T-helper 2 cell treated with Interferon-gamma antibody and Interleukin-4, amounts not matched to agents 5 μg/mL and 100 μg/mL, for 36 hours (primary cell): Measurements from ENCODE around the gene DYRK2.
"Not testable (repeated sequence)": the region's sequence is repeated elsewhere in the genome, so short reads cannot be mapped to it uniquely, and the experiment has no call there.

Experiments used
- DNase-seq: peaks from one replicate; pipeline ENCODE4 v3.0.0; 2021; ENCODE audit warnings: low spot score
- H3K27ac Mint-ChIP-seq: one replicate; pipeline ENCODE4 v1.8.0; 2021; ENCODE audit warnings: mild to moderate bottlenecking, mixed read lengths
- H3K27me3 Mint-ChIP-seq: one replicate; pipeline ENCODE4 v1.8.0; 2021; ENCODE audit warnings: low read depth, mixed read lengths
- H3K36me3 Mint-ChIP-seq: one replicate; pipeline ENCODE4 v1.8.0; 2021; ENCODE audit warnings: low read depth, mixed read lengths
- H3K4me1 Mint-ChIP-seq: one replicate; pipeline ENCODE4 v1.8.0; 2021; ENCODE audit warnings: low read depth, mixed read lengths
- H3K4me3 Mint-ChIP-seq: one replicate; pipeline ENCODE4 v1.8.0; 2022; ENCODE audit warnings: mild to moderate bottlenecking, moderate library complexity, mixed read lengths
- H3K9me3 Mint-ChIP-seq: one replicate; pipeline ENCODE4 v1.8.0; 2021; ENCODE audit warnings: mixed read lengths

Gene DYRK2

DNA sequence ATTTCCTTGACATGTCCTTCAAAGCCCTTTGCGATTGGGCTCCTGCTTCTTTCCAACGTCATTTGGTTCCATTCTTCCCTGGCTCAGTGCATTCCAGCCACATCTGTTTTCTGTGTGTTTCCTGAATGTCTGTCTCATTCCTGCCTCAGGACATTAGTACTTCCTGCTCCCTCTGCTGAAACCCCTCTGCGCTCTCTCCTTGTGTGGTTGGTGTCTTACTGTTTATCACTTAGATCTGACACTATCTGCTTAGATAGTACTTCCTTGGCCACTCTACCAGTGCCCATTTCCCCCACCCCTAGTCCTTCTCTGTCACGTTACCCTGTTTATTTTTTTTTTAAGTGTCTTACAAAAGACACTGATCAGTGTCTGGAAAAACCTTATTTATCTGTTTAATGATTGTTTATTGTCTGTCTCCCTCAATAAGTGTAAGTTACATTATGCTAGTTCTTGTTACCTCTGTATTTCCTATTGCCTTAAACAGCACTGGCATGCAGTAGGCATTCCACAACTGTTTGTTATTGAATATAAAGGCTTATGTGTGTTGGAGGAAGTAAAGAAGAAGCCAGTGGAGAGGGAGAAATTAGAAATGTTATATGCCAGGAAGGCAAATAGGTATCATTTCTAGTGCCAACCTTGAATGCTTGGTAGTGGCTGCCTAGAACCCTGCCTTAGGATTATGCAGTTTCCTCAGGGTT lies 21.5 kb downstream of the DYRK2 start:
- Mint-ChIP-seq H3K27ac (no peak overlapping the region), H3K9me3 (peaks cover 30% of the 10 kb centered on the region), H3K27me3 (no peaks in the 10 kb centered on the region), H3K4me1 (peaks cover 17% of the 10 kb centered on the region), H3K4me3 (no peak overlapping the region), H3K36me3 (peaks cover 25% of the 10 kb centered on the region)
- DNase-seq, result no peak

DNA sequence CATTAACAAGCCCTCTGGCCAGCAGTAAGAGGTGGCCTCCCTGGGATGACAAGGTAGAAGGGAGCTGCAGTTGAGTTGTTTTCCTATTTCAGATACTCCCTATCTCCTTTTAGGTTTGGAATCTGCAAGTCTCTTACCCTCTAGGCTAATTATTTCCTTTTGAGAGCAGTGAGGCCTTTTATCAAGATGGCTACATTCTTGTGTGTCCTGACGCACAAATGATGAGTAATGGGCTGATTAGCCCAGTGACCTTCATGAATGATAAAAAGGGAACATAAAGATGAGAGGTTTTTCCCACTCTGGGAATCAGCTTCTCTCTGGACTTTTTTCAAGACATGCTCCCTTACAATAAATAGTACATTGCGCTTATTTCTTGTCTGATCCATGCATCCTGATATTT lies 22.9 kb downstream of the DYRK2 start:
- Mint-ChIP-seq H3K27me3 (no peaks in the 10 kb centered on the region), H3K27ac (no peak overlapping the region), H3K4me3 (no peak overlapping the region), H3K36me3 (peaks cover 26% of the 10 kb centered on the region), H3K9me3 (peaks cover 30% of the 10 kb centered on the region), H3K4me1 (peaks cover 15% of the 10 kb centered on the region)
- no peak for DNase-seq

DNA sequence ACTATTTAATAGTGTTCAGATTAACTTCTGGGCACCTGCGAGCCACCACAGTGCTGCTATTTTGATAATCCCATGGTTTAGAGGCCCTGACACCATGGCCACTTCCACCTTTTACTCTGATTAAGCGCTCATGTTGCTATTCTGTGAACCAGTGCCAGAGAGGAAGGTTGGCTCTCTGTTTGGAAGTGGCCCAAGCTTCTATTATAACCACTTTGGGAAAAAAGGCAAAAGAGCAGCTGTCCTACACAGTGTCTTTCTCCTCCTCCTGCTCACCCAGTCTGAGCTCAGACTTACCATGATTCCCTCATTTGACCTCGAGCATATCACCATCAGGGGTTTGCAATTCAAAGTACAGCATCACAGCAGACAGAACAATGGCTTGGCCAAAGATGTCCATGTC lies 23.3 kb downstream of the DYRK2 start:
- Mint-ChIP-seq H3K27ac (no peak overlapping the region), H3K36me3 (peaks cover 26% of the 10 kb centered on the region), H3K4me1 (peaks cover 15% of the 10 kb centered on the region), H3K27me3 (no peaks in the 10 kb centered on the region), H3K4me3 (no peak overlapping the region), H3K9me3 (peaks cover 30% of the 10 kb centered on the region)
- no peak for DNase-seq

DNA sequence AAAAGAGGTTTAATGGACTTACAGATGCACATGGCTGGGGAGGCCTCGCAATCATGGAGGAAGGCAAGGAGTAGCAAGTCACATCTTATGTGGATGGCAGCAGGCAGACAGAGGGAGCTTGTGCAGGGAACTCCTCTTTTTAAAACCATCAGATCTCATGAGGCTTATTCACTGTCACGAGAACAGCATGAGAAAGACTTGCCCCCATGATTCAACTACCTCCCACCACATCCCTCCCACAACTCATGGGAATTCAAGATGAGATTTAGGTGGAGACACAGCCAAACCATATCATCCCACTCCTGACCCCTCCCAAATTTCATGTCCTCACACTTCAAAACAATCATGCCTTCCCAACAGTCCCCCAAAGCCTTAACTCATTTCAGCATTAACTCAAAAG lies 24.0 kb downstream of the DYRK2 start:
- Mint-ChIP-seq H3K36me3 (peaks cover 26% of the 10 kb centered on the region), H3K9me3 (peaks cover 30% of the 10 kb centered on the region), H3K4me1 (peaks cover 12% of the 10 kb centered on the region)
- not testable (repeated sequence) for H3K4me3 Mint-ChIP-seq, DNase-seq, H3K27me3 Mint-ChIP-seq, H3K27ac Mint-ChIP-seq

DNA sequence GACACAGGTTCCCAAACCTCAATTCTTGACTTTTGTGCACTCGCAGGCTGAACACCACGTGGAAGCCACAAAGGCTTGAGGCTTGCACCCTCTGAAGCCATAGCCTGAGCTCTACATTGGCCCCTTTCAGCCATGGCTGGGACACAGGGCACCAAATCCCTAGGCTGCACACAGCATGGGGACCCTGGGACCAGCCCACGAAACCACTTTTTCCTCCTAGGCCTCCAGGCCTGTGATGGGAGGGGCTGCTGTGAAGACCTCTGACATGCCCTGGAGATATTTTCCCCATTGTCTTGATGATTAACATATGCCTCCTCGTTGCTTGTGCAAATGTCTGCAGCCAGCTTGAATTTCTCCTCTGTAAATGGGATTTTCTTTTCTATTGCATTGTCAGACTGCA lies 25.0 kb downstream of the DYRK2 start:
- not testable (repeated sequence) for DNase-seq, H3K4me3 Mint-ChIP-seq, H3K27me3 Mint-ChIP-seq, H3K27ac Mint-ChIP-seq
- peaks cover 26% of the 10 kb centered on the region for H3K36me3 Mint-ChIP-seq
- peaks cover 30% of the 10 kb centered on the region for H3K9me3 Mint-ChIP-seq
- peaks cover 11% of the 10 kb centered on the region for H3K4me1 Mint-ChIP-seq

DNA sequence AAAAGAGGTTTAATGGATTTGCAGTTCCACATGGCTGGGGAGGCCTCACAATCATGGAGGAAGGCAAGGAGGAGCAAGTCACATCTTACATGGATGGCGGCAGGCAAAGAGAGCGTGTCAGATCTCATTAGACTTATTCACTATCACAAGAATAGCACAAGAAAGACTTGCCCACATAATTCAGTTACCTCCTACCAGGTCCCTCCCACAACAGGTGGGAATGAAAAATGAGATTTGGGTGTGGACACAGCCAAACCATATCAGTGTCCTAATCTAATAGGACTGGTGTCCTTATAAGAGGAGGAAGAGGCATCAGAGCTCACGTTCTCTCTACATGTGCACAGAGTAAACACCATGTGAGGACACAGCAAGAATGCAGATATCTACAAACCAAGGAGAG lies 25.9 kb downstream of the DYRK2 start:
- Mint-ChIP-seq H3K9me3 (peaks cover 30% of the 10 kb centered on the region), H3K4me3 (no peak overlapping the region), H3K36me3 (peaks cover 23% of the 10 kb centered on the region)

DNA sequence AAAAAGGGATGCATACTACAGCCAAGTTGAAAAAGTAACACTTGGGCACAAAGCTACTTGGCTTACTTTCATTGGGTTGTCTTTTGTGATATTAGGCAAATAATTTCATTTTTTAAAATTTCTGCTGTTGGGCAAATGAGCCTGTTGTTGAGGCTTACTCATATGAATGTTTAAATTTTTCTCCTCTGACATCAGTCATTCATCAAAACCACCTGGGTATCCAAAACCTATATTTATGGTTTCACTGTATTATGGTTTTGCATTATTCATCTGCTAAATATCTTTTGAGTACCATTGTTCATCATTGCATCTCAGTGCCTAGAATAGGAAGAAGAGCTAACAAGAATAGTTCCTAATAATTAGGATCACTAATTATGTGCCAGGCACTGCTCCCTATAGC lies 28.1 kb downstream of the DYRK2 start:
- peaks cover 6% of the 10 kb centered on the region for H3K4me1 Mint-ChIP-seq
- H3K27me3 Mint-ChIP-seq, result peaks cover 3% of the 10 kb centered on the region
- H3K36me3 Mint-ChIP-seq, result peaks cover 26% of the 10 kb centered on the region
- no peak overlapping the region for H3K27ac Mint-ChIP-seq
- H3K4me3 Mint-ChIP-seq, result no peak overlapping the region
- no peak for DNase-seq
- H3K9me3 Mint-ChIP-seq, result peaks cover 30% of the 10 kb centered on the region

More for the DNA sequence above, 25.9 kb downstream of the DYRK2 start:
- Mint-ChIP-seq H3K27ac (no peak overlapping the region), H3K27me3 (no peaks in the 10 kb centered on the region), H3K4me1 (peaks cover 13% of the 10 kb centered on the region)
- DNase-seq, result no peak

DNA sequence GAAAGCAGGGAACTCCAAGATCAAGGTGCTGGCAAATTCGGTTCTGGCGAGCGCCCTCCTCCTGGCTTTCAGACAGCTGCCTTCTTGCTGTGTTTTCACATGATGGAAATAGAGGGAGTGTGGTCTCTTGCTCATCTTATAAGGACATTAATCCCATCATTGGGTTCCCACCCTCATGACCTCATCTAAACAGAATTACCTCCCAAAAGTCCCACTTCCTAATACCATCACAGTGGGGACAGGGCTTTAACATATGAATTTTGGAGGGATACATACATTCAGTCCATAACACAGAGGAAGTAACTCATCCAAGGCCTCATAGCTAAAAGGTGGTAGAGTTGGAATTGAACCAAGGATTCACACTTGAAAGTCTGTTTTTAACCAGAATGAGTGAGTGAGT lies 28.6 kb downstream of the DYRK2 start:
- no peak overlapping the region for H3K4me3 Mint-ChIP-seq
- peaks cover 6% of the 10 kb centered on the region for H3K27me3 Mint-ChIP-seq
- H3K4me1 Mint-ChIP-seq, result peaks cover 6% of the 10 kb centered on the region
- H3K27ac Mint-ChIP-seq, result no peak overlapping the region
- peaks cover 25% of the 10 kb centered on the region for H3K9me3 Mint-ChIP-seq
- no peak for DNase-seq
- peaks cover 24% of the 10 kb centered on the region for H3K36me3 Mint-ChIP-seq

DNA sequence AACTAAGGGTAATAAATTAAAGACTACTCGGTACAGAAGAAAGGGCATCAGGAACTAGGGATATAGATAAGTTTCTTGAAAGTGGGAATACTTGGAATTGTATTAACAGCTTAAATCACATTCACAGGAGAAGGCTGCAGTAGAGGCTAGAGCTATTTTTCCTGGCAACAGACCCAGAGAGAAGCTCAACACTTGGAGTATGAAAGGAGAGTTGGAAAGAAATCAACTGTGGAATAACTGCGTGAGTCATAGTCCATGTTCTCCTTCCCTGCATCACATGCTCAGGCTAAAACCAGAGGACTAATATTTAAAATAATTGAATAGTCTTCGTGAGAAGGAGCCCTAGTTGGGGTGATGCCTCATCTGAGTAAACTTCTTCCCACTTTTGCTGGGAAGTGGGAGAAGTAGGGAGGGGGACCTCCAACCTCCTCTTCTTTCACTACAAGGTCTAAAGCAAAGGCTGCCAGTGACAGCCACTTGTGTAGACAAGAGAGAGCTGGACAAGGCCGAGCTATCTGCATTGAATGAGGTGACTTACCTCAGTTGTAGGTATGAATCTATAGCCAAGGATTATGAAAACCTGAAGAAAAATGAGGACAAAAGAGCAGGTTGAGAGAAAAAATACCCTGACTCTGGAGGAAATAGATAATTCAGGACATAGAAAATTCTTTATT lies 32.7 kb downstream of the DYRK2 start:
- Mint-ChIP-seq H3K4me1 (peaks cover 6% of the 10 kb centered on the region), H3K27ac (no peak overlapping the region), H3K27me3 (peaks cover 8% of the 10 kb centered on the region), H3K9me3 (no peaks in the 10 kb centered on the region), H3K4me3 (no peak overlapping the region), H3K36me3 (peaks cover 3% of the 10 kb centered on the region)
- DNase-seq, result no peak

DNA sequence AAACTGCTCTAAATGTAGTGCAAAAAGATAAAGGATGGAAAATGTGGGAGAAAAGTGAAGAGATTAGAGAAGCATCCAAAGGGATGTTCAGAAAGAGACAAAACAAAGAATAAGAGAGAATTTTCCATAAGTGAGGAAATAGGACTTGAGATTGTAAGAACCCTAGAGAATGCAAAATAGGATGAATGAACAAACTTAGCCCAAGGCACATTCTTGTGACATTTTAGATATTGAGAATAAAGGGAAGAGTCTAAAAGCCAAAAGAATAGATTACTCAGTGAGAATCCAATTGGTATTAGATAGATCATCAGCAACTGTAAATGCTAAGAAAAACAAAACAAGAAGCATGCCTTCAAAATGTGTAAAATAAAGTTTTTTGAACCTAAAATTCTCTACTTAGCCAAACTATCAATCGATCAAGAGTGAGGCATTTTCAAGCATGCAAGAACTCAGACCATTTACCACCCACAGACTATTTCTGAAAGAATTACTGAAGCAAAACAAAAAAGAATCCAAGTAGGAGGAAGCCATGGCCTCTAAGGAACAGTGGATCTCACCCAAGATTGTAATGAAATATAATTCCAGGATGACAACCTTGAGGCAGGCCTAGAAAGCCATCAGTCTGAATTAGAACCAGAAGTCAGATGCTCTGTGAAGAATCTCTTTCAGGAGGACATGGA lies 33.5 kb downstream of the DYRK2 start:
- H3K9me3 Mint-ChIP-seq, result no peaks in the 10 kb centered on the region
- no peak overlapping the region for H3K4me3 Mint-ChIP-seq
- H3K4me1 Mint-ChIP-seq, result peaks cover 6% of the 10 kb centered on the region
- no peak for DNase-seq
- no peak overlapping the region for H3K27ac Mint-ChIP-seq
- H3K27me3 Mint-ChIP-seq, result peaks cover 8% of the 10 kb centered on the region
- peaks cover 3% of the 10 kb centered on the region for H3K36me3 Mint-ChIP-seq

DNA sequence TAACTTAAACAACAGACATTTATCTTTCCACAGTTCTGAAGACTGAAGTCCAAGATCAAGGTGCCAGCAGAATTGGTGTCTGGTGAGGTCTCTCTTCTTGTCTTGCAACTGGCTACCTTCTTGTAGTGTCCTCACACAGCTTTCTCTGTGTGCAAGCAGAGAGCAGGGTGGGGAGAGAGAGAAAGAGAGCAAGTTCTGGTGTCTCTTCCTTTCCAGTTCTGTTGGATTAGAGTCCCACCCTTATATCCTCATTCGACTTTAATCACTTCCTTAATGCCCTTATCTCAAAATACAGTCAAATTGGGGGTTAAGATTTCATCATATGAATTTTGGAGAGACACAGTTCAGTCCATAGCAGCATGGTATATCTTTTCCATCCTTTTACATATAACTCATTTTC lies 40.8 kb downstream of the DYRK2 start:
- no peak overlapping the region for H3K27ac Mint-ChIP-seq
- peaks cover 35% of the 10 kb centered on the region for H3K27me3 Mint-ChIP-seq
- no peaks in the 10 kb centered on the region for H3K36me3 Mint-ChIP-seq
- no peak overlapping the region for H3K4me3 Mint-ChIP-seq
- peaks cover 2% of the 10 kb centered on the region for H3K4me1 Mint-ChIP-seq
- DNase-seq, result no peak
- H3K9me3 Mint-ChIP-seq, result peaks cover 5% of the 10 kb centered on the region

DNA sequence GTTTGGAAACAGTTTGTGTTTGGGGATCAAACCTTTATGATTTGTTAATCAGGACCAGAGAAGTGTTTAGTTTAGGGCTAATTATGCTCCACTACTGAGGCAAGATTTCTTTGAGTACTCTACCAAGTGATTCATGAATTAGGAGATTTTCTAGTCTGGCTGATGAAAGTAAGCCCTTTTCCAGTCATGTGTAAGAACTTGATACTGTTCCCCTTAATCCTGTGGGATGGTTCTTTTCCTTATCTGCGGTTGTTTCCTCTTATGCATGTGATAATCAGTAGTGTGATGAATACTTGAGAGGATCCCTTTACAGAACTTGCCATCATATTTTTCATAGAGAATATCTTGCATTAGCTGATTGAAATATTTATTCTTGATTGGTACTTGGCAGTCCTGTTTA lies 42.1 kb downstream of the DYRK2 start:
- Mint-ChIP-seq H3K4me3 (no peak overlapping the region), H3K27ac (no peak overlapping the region), H3K9me3 (peaks cover 5% of the 10 kb centered on the region), H3K27me3 (peaks cover 46% of the 10 kb centered on the region), H3K4me1 (peaks cover 9% of the 10 kb centered on the region), H3K36me3 (no peaks in the 10 kb centered on the region)
- no peak for DNase-seq

DNA sequence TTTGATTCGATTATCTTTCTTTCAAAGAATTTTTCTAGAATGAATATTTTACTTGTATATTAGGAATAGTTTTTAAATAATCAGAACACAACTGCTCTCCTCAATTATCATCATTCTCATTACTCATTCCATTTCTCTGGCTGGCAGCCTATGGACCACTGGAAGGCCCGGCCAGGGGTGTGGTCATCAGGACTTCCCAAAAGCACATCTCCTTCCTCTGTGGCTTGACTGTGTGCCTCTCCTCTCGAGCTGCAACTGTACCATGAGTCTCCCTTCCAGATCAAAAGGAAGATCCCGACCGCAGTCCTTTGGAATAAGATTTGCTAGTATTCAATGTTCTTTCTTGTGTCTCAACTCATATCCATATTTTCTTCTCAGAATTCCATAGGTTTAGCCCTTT lies 42.7 kb downstream of the DYRK2 start:
- Mint-ChIP-seq H3K4me1 (peaks cover 9% of the 10 kb centered on the region), H3K36me3 (no peaks in the 10 kb centered on the region), H3K27ac (no peak overlapping the region), H3K9me3 (peaks cover 5% of the 10 kb centered on the region), H3K27me3 (peaks cover 50% of the 10 kb centered on the region), H3K4me3 (no peak overlapping the region)
- no peak for DNase-seq

DNA sequence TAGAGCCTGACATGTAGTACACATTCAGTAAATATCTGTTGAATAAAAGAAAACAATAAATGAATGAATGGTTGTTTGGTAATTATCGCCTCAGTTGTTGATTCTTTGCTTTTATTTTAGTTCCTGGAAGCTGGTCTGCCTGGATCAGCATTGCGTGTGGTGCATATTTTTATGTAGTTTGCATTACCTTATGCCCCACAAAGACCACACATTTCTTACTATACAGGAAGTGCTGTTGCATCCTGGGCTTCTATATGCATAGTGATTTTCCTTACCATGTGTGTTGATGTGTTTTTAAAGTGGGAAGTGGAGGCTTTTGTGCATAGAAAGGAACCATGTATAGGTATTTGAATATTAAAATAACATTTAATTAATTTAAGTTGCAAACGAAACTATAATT lies 43.6 kb downstream of the DYRK2 start:
- Mint-ChIP-seq H3K27ac (no peak overlapping the region), H3K4me1 (peaks cover 14% of the 10 kb centered on the region), H3K27me3 (peaks cover 55% of the 10 kb centered on the region), H3K36me3 (no peaks in the 10 kb centered on the region), H3K9me3 (peaks cover 5% of the 10 kb centered on the region), H3K4me3 (no peak overlapping the region)
- no peak for DNase-seq
